ENCODE data around the gene CAMK2A.

The CAMK2A gene

GRCh38 chr5:150206098-150206778, 83.3 kb downstream of the CAMK2A start:
- no peak for DNase-seq

- DNase-seq: no peak
Observed at GRCh38 chr5:150204590-150204960, 85.0 kb downstream of the CAMK2A start.

GRCh38 chr5:150203832-150204589, 85.6 kb downstream of the CAMK2A start:
- no peak for DNase-seq

GRCh38 chr5:150202501-150202900, 87.1 kb downstream of the CAMK2A start:
- DNase-seq: no peak

GRCh38 chr5:150197476-150197875, 92.1 kb downstream of the CAMK2A start:
- no peak for DNase-seq

- no peak for DNase-seq
Observed at GRCh38 chr5:150196986-150197385, 92.6 kb downstream of the CAMK2A start.

- DNase-seq: no peak
Observed at GRCh38 chr5:150196514-150196913, 93.1 kb downstream of the CAMK2A start.

- DNase-seq: no peak
Observed at GRCh38 chr5:150195736-150196485, 93.7 kb downstream of the CAMK2A start.

GRCh38 chr5:150192462-150192861, 97.1 kb downstream of the CAMK2A start:
- no peak for DNase-seq

- DNase-seq: no peak
Observed at GRCh38 chr5:150190987-150191386, 98.6 kb downstream of the CAMK2A start.

- no peak for DNase-seq
Observed at GRCh38 chr5:150190503-150190979, 99.0 kb downstream of the CAMK2A start.

GRCh38 chr5:150189728-150190502, 99.7 kb downstream of the CAMK2A start, which contains the start of gene SLC6A7:
TSS of gene SLC6A7 (plus strand) at chr5:150190062. CDS start at chr5:150190328, 266 bp downstream.
- no peak for DNase-seq

GRCh38 chr5:150189326-150189725, 100.2 kb downstream of the CAMK2A start:
- DNase-seq: no peak

- no peak for DNase-seq
Observed at GRCh38 chr5:150188146-150188842, 101.3 kb downstream of the CAMK2A start.

GRCh38 chr5:150186897-150187296, 102.7 kb downstream of the CAMK2A start:
- no peak for DNase-seq

- DNase-seq: no peak
Observed at GRCh38 chr5:150186137-150186536, 103.4 kb downstream of the CAMK2A start.

- DNase-seq: no peak
Observed at GRCh38 chr5:150184990-150185912, 104.3 kb downstream of the CAMK2A start.

GRCh38 chr5:150184006-150184405, 105.6 kb downstream of the CAMK2A start:
- DNase-seq: no peak

GRCh38 chr5:150183436-150183835, 106.1 kb downstream of the CAMK2A start:
- no peak for DNase-seq

GRCh38 chr5:150182774-150183173, 106.8 kb downstream of the CAMK2A start:
- no peak for DNase-seq

Measured in right forelimb (tissue), 1 donor.